Measurements from ENCODE around the gene PDLIM4.

DNA sequence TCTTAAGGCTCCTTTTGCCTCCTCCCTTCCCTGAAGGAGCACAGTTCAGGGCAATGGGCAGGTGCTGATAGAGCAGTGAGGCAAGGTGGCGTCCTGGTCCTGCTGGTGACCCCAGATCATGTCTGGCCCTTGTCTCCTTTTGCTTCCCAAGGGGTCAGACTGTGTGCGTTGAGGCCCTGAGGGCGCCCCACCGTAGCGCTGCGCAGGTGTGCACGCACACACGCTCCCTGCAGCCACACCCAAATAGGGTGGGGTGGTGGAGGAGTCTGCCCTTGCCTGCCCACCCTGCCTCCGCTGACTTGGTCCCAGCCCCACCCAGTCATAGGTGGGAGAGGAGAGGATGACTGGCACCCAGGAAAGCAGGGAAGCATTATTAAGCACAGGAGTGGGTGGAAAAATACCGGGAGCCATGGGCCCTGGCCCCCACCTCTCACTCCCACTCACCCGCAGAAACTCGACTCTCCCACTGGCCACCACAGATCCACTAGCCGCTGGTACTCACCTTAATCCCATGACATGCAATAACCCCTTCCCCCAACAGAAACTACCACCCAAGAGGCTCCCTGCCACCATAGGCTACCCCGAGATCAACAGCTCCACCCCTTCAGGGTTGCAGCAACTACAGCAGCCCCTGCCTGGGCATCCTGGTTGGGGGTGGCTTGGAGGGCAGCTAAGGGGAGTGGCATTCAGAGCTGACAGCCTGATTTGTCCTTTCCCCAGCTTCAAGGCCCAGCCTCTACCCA, 16.7 kb downstream of the PDLIM4 start:
- TF ChIP-seq, protein P1, sequence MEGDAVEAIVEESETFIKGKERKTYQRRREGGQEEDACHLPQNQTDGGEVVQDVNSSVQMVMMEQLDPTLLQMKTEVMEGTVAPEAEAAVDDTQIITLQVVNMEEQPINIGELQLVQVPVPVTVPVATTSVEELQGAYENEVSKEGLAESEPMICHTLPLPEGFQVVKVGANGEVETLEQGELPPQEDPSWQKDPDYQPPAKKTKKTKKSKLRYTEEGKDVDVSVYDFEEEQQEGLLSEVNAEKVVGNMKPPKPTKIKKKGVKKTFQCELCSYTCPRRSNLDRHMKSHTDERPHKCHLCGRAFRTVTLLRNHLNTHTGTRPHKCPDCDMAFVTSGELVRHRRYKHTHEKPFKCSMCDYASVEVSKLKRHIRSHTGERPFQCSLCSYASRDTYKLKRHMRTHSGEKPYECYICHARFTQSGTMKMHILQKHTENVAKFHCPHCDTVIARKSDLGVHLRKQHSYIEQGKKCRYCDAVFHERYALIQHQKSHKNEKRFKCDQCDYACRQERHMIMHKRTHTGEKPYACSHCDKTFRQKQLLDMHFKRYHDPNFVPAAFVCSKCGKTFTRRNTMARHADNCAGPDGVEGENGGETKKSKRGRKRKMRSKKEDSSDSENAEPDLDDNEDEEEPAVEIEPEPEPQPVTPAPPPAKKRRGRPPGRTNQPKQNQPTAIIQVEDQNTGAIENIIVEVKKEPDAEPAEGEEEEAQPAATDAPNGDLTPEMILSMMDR (IDR thresholded peaks at IDR 0.05; ENCODE audit: low read depth, low read length): no peak
- TF ChIP-seq POLR2A (IDR thresholded peaks at IDR 0.05; ENCODE audit: extremely low read depth, insufficient read length): no peak
- TF ChIP-seq, protein P2, sequence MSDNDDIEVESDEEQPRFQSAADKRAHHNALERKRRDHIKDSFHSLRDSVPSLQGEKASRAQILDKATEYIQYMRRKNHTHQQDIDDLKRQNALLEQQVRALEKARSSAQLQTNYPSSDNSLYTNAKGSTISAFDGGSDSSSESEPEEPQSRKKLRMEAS (IDR thresholded peaks at IDR 0.05; ENCODE audit: low read depth, low read length): no peak
- no peak for TF ChIP-seq MYC (IDR thresholded peaks at IDR 0.05; ENCODE audit: low read depth, low read length)
